ENCODE measurements around the gene TTC7B. TPM values are rescaled to one million over a fixed set of nuclear protein-coding genes. Genes with fewer than 3 reads are reported as not detected.
A peak's percentile ranks its signal among the peaks of the same experiment; 100 is the strongest.

Gene TTC7B
- total and polyA plus RNA-seq, 2 of the 8 experiments (the other 6 are each of a cell fraction or from before 2014, with no cell fraction given): 23.7 to 34.0 TPM

GRCh38 chr14:90504643-90505042, 311.6 kb downstream of the TTC7B start:
- WGBS, 2 experiments (ENCODE audit: extremely low coverage in 1 of 2, insufficient coverage in 1 of 2, insufficient read length in 1 of 2, insufficient replicate concordance in 2 of 2, low coverage in 1 of 2, low lambda C conversion rate in 2 of 2, missing lambda C conversion rate in 1 of 2): 92% methylated on average over 8 of the region's 8 CpGs; no CpG with 5 or more reads in 1 of the 2 experiments
- Histone ChIP-seq H2BK15ac (ENCODE audit: low read length) (no peak overlapping the region), H4K8ac (ENCODE audit: extremely low read depth, insufficient read depth, low read length) (no peak overlapping the region), H3K18ac (ENCODE audit: extremely low read depth, low read length) (no peak overlapping the region), H2BK20ac (ENCODE audit: low read length) (no peak overlapping the region), H3K23ac (ENCODE audit: insufficient read length) (no peak overlapping the region), H3K4ac (replicated peaks; ENCODE audit: insufficient read length, low read depth, low read length) (no peak overlapping the region), H3K4me2 (ENCODE audit: insufficient read depth in 1 of 2, low read depth in 2 of 2, low read length in 2 of 2) (no peak overlapping the region), H3K79me1 (ENCODE audit: low read depth, low read length) (no peaks in the 10 kb centered on the region), H4K91ac (replicated peaks; ENCODE audit: insufficient read length, low read length) (peak overlapping the region; percentile 10), H2BK120ac (replicated peaks; ENCODE audit: low read depth, low read length) (no peak overlapping the region), H4K5ac (ENCODE audit: insufficient read length, low read depth, low read length) (no peak overlapping the region), H2BK12ac (ENCODE audit: low read depth, low read length) (0 out of 2 replicates have a peak overlapping the region, but pooled peaks have one; percentile 39), H3K14ac (ENCODE audit: insufficient read length) (no peak overlapping the region), H3K23me2 (ENCODE audit: low read depth, low read length) (no peaks in the 10 kb centered on the region; the same call in 1 of the 2 replicates), H2BK5ac (ENCODE audit: low read depth, low read length) (no peak overlapping the region), H3K4me3 (ENCODE audit: extremely low read depth in 1 of 4, insufficient read depth in 2 of 4, low read depth in 3 of 4, low read length in 4 of 4) (no peak overlapping the region), H3K27me3 (replicated peaks in 1 of 4; ENCODE audit: control insufficient read depth in 3 of 4, extremely low read depth in 1 of 4, insufficient read depth in 3 of 4, low read length in 3 of 4) (no peaks in the 10 kb centered on the region; a peak in 2 of 7 replicates), H3K27ac (ENCODE audit: low read depth, low read length) (no peak overlapping the region), H3K79me2 (ENCODE audit: control insufficient read depth in 1 of 2, insufficient read depth in 2 of 2, low read length in 2 of 2) (no peaks in the 10 kb centered on the region), H3K4me1 (replicated peaks in 1 of 4; ENCODE audit: control insufficient read depth in 3 of 4, insufficient read depth in 4 of 4, low read length in 3 of 4) (peaks cover 3 to 21% (median 15%) of the 10 kb centered on the region in 4 experiments), H2AK5ac (ENCODE audit: low read depth, low read length) (no peak overlapping the region), H3K56ac (replicated peaks; ENCODE audit: insufficient read length, low read depth, low read length) (no peak overlapping the region), H3K9ac (replicated peaks in 1 of 4; ENCODE audit: extremely low read depth in 1 of 4, low read depth in 3 of 4, low read length in 3 of 4) (no peak overlapping the region), H2AFZ (ENCODE audit: low read length) (no peak overlapping the region), H3K36me3 (ENCODE audit: control insufficient read depth in 2 of 4, insufficient read depth in 4 of 4, low read length in 3 of 4) (no peaks in the 10 kb centered on the region), H3K9me3 (ENCODE audit: insufficient read depth in 2 of 2, low read depth in 1 of 2, low read length in 1 of 2) (no peaks in the 10 kb centered on the region), H4K20me1 (replicated peaks in 1 of 2; ENCODE audit: control insufficient read depth in 1 of 2, insufficient read depth in 2 of 2, low read length in 2 of 2) (no peaks in the 10 kb centered on the region)
- POLR2A ChIA-PET (ENCODE audit: partially characterized antibody): no interaction called here
- FAIRE-seq (no peak), DNase-seq (ENCODE audit: low read depth in 1 of 2, low spot score in 2 of 2) (no peak)
- CTCF ChIA-PET (ENCODE audit: partially characterized antibody): interaction anchor here (1.4 kb wide), 1 partner anchor 14 kb away, joined by 3 read pairs; no protein-coding TSS in a partner anchor
- no peak for TF ChIP-seq FOSL1 (IDR thresholded peaks at IDR 0.05; ENCODE audit: insufficient read depth, low read depth, low read length)
- no peak for TF ChIP-seq HDAC2 (IDR thresholded peaks at IDR 0.05; ENCODE audit: borderline replicate concordance in 1 of 2, low read depth in 2 of 2, low read length in 2 of 2)
- TF ChIP-seq SIN3A (conservative IDR thresholded peaks at IDR 0.05 in 1 of 2, IDR thresholded peaks at IDR 0.05 in 1 of 2; ENCODE audit: low read depth in 1 of 2, low read length in 2 of 2): no peak
- no peak for TF ChIP-seq CTBP2 (IDR thresholded peaks at IDR 0.05; ENCODE audit: borderline replicate concordance, insufficient read depth, insufficient read length, low read length)
- no peak for TF ChIP-seq CTCF (IDR thresholded peaks at IDR 0.05; ENCODE audit: control extremely low read depth in 1 of 3, insufficient read depth in 1 of 3, low read depth in 1 of 3, low read length in 3 of 3)
- no peak for TF ChIP-seq CEBPB (IDR thresholded peaks at IDR 0.05; ENCODE audit: low read depth, low read length)
- no peak for TF ChIP-seq ATF3 (IDR thresholded peaks at IDR 0.05; ENCODE audit: insufficient read depth, low read depth, low read length)
- TF ChIP-seq NRF1 (IDR thresholded peaks at IDR 0.05; ENCODE audit: low read depth, low read length): no peak
- TF ChIP-seq TBP (IDR thresholded peaks at IDR 0.05; ENCODE audit: low read depth, low read length): no peak
- TF ChIP-seq TAF7 (optimal IDR thresholded peaks at IDR 0.05; ENCODE audit: borderline replicate concordance, low read depth, low read length): no peak
